NCI-H2227 (cell line): ENCODE results near the gene LMX1B.
A peak's percentile ranks its signal among the peaks of the same experiment; 100 is the strongest.

Source experiments
- DNase-seq: peaks from one replicate; lab custom pipeline; 2025; ENCODE audit not compliant: unreplicated experiment; lab: John Stamatoyannopoulos, UW

Gene LMX1B

GRCh38 chr9:126604059-126605055 is 9.4 kb upstream of the LMX1B start:
- no peak for DNase-seq

- DNase-seq: no peak
These were observed 7.8 kb upstream of the LMX1B start for GRCh38 chr9:126605792-126606482.

GRCh38 chr9:126606483-126606870 is 7.3 kb upstream of the LMX1B start:
- no peak for DNase-seq

GRCh38 chr9:126607086-126607485 is 6.6 kb upstream of the LMX1B start:
- DNase-seq: no peak

GRCh38 chr9:126607731-126608130 is 6.0 kb upstream of the LMX1B start:
- DNase-seq: no peak

GRCh38 chr9:126608551-126608950 is 5.2 kb upstream of the LMX1B start:
- no peak for DNase-seq

- DNase-seq: no peak
These were observed 4.5 kb upstream of the LMX1B start for GRCh38 chr9:126609191-126609590.

GRCh38 chr9:126609711-126610388 is 3.9 kb upstream of the LMX1B start:
- DNase-seq: no peak

GRCh38 chr9:126611193-126611591 is 2.5 kb upstream of the LMX1B start:
- no peak for DNase-seq

- DNase-seq: peak; percentile 74
These were observed 2.0 kb upstream of the LMX1B start for GRCh38 chr9:126611592-126612325.

GRCh38 chr9:126612326-126612812 is 1.4 kb upstream of the LMX1B start:
- DNase-seq: no peak

- no peak for DNase-seq
These were observed 701 bp upstream of the LMX1B start for GRCh38 chr9:126612813-126613641.

- DNase-seq: peak; percentile 19
These were observed 343 bp downstream of the LMX1B start for GRCh38 chr9:126614088-126614454.

GRCh38 chr9:126614455-126615244 is 922 bp downstream of the LMX1B start:
- DNase-seq: no peak

GRCh38 chr9:126615245-126615790 is 1.6 kb downstream of the LMX1B start:
- DNase-seq: peak; percentile 14

- no peak for DNase-seq
These were observed 2.2 kb downstream of the LMX1B start for GRCh38 chr9:126615791-126616447.

GRCh38 chr9:126616521-126616976 is 2.8 kb downstream of the LMX1B start:
- DNase-seq: no peak
